ENCODE measurements around the gene GNAI3. TPM values are rescaled to one million over a fixed set of nuclear protein-coding genes. Genes with fewer than 3 reads are reported as not detected.
A peak's percentile ranks its signal among the peaks of the same experiment; 100 is the strongest.

Gene GNAI3
- total RNA-seq, 1 donor from 2014 or later: 16.9 TPM

GRCh38 chr1:109636201-109636952, 88.0 kb downstream of the GNAI3 start:
- DNase-seq (ENCODE audit: low spot score): peak; percentile 67

DNA sequence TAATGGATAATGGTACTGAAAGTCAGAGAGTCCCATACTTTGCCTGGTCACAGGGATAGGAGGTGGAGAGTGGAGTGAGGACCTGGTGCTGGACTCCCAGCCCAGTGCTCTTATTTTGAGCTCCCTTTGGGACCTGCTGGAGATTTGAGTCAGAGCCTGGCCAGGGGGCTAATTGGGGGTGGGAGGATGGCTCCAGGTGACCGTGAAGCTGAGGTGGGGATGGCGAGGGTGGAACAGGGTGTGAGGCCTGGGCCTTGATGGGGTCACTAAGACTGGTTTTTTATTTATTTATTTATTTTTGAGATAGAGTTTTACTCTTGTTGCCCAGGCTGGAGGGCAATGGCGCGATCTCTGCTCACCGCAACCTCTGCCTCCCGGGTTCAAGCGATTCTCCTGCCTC, 89.0 kb downstream of the GNAI3 start:
- DNase-seq (ENCODE audit: low spot score): no peak

GRCh38 chr1:109639063-109639840, 90.8 kb downstream of the GNAI3 start:
- DNase-seq (ENCODE audit: low spot score): no peak

- no peak for DNase-seq (ENCODE audit: low spot score)
These were observed 91.4 kb downstream of the GNAI3 start for GRCh38 chr1:109639841-109640184.

DNA sequence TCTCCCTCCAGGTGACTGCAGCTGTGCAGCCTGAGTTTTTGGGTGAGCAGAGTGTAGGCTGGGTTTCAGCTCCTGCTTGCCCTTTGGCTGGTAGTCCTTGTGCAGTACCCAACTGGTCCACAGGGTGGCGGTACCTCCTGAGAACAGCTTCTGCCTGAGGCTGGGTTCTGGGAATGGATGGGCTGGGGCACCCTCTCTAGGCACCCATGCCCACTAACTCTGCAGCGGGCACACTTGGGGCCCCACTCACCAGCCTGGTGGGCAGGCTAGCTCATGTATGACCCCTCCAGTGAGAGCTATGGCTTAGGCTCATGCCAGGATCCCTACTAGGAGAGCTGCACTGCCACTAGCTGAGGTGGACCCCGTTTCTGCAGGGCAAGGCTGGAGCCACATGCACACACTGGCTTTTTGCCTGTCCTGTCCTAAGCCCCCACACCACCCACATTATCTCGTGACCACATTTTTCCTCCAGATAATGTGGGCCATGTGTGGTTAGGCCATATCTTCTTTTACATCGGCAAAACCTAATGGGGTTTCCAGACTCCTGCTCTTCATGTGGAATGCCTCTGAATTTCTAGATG, 92.0 kb downstream of the GNAI3 start:
- peak; percentile 53 for DNase-seq (ENCODE audit: low spot score)

DNA sequence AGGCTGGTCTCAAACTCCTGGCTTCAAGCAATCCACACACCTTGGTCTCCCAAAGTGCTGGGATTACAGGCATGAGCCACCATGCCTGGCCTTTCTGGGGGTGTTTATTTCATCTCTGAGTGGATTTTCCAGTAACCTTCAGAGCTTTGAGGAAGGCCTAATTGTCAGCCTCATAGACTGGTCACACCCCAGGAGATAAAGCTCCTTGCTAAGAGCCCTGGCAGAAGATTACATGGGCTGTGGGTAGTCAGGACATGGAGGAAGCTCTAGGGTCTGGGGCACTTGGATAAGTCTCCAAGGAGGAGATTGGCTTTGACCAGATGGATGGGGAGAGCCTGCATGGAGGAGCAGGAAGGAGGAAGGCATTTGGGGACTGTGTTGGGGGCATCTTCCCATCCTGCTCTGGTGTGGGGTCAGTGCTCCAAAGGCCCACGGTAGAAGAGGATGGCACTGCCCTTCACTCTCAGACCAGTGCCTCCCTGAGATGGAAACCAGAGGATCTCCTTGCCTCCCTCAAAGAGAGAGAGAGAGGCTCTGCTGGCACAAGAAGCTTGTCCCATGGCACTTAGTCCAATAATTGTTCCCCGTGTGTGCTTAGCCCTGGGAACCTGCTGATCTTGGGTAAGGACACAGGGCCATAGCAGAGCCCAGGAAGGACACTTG, 92.8 kb downstream of the GNAI3 start:
- no peak for DNase-seq (ENCODE audit: low spot score)

- DNase-seq (ENCODE audit: low spot score): no peak
These were observed 93.4 kb downstream of the GNAI3 start for GRCh38 chr1:109641861-109642260.

- no peak for DNase-seq (ENCODE audit: low spot score)
These were observed 94.2 kb downstream of the GNAI3 start for GRCh38 chr1:109642626-109643025.

DNA sequence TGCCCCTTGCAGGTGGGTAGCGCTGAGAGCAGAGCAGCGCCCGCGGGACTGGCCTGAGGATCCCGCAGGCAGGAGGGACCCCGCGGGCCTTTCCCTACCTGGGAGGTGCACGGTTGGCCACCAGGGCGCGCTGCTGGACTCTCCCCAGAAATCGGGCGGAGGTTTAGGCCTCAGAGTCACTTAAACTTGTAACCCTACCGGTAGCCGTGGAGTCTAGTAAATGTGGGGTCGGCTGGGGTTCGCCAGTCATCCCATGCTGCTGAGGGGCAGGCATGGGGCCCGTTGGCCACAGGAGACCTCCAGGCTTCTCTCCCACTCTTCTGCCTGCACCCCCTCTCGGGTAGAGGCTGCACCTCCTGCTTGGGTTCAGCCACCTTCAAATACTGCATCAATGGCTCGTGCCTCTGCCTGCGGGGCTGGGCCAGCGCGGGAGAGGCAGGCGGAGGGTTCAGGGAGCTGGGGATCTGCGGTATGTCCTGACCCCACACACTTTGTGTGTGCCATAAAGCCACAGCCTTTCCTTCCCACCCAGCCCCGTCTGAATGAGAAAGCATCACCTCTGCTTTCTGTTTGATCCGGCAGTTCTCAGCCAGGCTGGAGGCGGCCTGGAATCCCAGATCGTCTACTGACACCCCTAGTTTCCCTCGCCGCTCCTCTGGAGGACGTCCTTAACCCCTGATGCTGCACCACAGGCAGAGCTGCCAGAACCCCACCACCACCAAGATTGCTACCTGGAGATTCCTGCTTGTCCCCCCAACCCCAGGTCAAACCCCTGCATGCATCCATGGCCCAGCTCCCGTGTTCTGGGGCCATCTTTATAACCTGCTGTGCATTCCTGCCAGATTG, 95.2 kb downstream of the GNAI3 start:
- peak; percentile 73 for DNase-seq (ENCODE audit: low spot score)

DNA sequence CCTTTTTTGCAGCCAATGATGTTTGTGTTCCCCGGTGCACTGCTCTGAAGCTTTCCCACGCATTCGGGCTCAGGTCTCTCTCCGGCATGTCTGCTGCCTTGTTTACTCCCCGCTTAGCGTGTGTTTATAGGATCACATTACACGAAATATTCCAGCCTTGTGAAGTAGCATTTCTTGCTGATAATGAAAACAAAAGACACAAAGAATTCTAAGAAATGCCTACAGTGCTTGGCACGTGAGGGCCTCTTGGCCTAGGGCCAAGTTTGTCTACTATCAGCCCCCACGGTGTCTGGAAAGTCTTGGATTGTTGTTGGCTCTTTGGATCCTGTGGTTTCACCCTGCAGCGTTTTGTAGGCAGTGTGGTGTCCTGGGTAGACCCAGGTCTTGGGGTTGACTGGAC, 96.3 kb downstream of the GNAI3 start:
- DNase-seq (ENCODE audit: low spot score): no peak

GRCh38 chr1:109649491-109649914, 101.1 kb downstream of the GNAI3 start:
- peak; percentile 59 for DNase-seq (ENCODE audit: low spot score)

DNA sequence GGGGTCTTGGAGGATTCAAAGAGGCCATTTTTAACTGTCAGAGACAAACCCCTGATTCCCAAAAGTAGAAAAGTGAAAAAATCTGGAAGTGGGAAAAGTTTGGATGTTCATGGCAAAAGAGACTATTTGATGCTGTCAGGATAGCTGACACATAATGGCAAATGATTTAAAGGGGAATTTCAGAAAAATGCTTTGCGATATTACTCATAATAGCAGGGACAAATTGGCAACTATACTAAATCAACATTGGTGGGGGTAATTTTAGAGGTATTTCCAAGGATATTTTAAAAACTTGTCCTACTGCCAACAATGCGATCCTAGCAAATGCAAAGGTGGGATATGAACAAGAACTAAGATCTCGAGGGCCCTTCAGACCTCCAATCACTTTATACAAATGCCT, 102.2 kb downstream of the GNAI3 start:
- no peak for DNase-seq (ENCODE audit: low spot score)

DNA sequence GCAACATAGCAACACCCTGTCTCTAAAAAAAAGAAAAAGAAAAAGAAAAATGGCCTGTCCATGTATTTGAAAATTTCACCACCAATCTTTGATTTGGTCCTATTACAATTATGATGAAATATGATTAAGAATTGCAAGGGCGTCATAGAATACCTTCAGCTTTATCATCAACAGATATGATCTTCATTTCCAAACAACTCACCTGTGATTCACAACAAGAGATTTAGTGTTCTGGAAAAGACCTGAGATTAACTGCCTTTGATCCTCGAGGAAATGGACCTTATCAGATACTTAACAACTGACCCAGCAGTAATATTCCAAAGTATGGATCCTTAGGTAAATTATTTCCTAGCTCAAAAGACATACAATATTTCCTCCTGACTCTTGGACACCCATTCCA, 104.0 kb downstream of the GNAI3 start:
- no peak for DNase-seq (ENCODE audit: low spot score)

- no peak for DNase-seq (ENCODE audit: low spot score)
These were observed 104.9 kb downstream of the GNAI3 start for GRCh38 chr1:109653306-109653705.

DNA sequence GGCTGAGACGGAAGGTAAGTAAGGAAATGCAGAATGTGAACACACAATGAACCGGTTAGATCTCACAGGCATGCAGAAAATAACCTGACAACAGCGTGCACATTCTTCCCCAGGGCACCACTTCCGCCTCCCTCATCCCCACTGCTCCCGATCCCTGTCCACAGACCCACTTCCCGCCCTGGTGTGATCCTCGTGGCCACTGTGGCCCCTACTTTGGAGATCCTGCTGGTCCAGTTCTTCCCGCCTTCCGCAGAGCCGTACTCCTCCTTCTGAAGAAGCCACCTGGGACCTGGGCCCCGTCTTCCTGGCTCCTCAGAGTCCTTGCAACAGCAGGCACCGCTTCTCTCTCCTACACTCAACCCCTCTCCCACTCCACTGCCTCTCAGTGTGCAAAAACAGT, 106.1 kb downstream of the GNAI3 start:
- DNase-seq (ENCODE audit: low spot score): no peak

GRCh38 chr1:109655615-109656519, 107.5 kb downstream of the GNAI3 start, which contains the start of gene GSTM4:
Gene GSTM4, plus strand, starts transcription at chr1:109656099. Its CDS starts 291 bp downstream, at chr1:109656390.
- DNase-seq (ENCODE audit: low spot score): peak; percentile 88

DNA sequence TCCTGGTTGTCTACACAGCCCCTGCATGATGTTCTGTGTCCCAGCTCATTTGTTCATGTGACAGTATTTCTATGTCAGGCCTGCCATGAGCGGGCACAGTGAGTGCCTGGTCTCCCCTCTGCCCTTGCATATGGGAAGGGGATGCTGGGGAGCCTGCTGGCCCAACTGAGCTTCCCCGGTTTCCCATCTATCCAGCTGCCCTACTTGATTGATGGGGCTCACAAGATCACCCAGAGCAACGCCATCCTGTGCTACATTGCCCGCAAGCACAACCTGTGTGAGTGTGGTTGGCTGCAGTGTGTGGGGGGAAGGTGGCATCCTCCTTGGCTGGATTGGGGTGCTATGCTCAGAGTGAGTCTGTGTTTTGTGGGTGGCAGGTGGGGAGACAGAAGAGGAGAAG, 109.0 kb downstream of the GNAI3 start:
- no peak for DNase-seq (ENCODE audit: low spot score)

DNA sequence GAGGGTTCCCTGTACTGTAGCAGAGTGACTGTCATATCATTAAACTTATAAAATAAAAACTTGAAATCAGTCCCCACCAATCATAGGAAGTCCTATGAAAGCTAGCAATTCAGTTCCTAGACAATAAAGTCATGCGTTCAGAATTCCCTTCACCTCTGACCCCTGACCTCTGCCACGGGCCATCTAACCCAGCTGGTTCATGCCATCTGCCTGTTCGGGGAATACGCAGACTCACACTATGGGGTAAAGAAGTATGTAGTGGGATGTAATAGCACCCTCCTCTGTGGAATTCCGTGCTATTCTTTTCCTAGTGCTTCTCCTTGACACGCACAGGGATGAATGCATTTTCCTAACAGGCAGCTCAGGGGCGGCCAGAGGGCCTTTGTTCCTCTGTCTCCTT, 109.6 kb downstream of the GNAI3 start:
- DNase-seq (ENCODE audit: low spot score): no peak

DNA sequence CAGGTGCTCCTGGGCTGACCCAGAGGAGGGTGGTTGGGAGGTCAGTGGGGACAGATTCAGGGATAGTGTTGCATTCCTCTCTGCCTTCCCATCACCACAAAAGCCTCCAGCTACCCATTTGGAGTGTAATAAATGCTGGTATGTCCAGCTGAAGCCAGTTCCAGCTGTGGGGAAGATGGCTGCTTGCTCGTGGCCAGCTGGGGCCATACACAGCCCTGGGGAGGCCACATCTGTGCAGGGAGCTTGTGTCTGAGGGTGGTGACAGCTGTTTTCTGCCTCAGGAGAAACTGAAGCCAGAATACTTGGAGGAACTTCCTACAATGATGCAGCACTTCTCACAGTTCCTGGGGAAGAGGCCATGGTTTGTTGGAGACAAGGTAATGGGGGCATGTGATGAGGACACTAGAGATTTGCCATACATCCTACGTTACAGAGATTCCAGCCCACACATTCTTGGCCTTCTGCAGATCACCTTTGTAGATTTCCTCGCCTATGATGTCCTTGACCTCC, 110.2 kb downstream of the GNAI3 start:
- DNase-seq (ENCODE audit: low spot score): no peak

GRCh38 chr1:109659145-109659544, 110.7 kb downstream of the GNAI3 start:
- DNase-seq (ENCODE audit: low spot score): no peak

All from umbilical cord (tissue), 2 donors.